Glutamatergic neuron (in vitro differentiated cells): ENCODE data around the gene WFDC10A. TPM values are rescaled to one million over a fixed set of nuclear protein-coding genes. Genes with fewer than 3 reads are reported as not detected.
"Not testable (repeated sequence)": the region's sequence is repeated elsewhere in the genome, so short reads cannot be mapped to it uniquely, and the experiment has no call there.

Experiments used
- DNase-seq: peaks from one replicate; pipeline ENCODE4 v3.0.0; 2022
- H3K27ac Mint-ChIP-seq: one replicate; pipeline ENCODE4 v1.8.0; 2020; ENCODE audit warnings: mild to moderate bottlenecking, mixed read lengths, inconsistent platforms; ENCODE audit not compliant: unreplicated experiment
- H3K27me3 Mint-ChIP-seq: one replicate; pipeline ENCODE4 v1.8.0; 2020; ENCODE audit warnings: mild to moderate bottlenecking, moderate library complexity, mixed read lengths, inconsistent platforms; ENCODE audit not compliant: unreplicated experiment
- H3K36me3 Mint-ChIP-seq: one replicate; pipeline ENCODE4 v1.8.0; 2020; ENCODE audit warnings: mild to moderate bottlenecking, mixed read lengths, inconsistent platforms; ENCODE audit not compliant: unreplicated experiment
- H3K4me1 Mint-ChIP-seq: one replicate; pipeline ENCODE4 v1.8.0; 2020; ENCODE audit warnings: mild to moderate bottlenecking, low read depth, mixed read lengths, inconsistent platforms; ENCODE audit not compliant: unreplicated experiment
- H3K4me3 Mint-ChIP-seq: one replicate; pipeline ENCODE4 v1.8.0; 2020; ENCODE audit warnings: mild to moderate bottlenecking, mixed read lengths, inconsistent platforms; ENCODE audit not compliant: unreplicated experiment
- H3K9me3 Mint-ChIP-seq: one replicate; pipeline ENCODE4 v1.8.0; 2020; ENCODE audit warnings: mild to moderate bottlenecking, moderate library complexity, mixed read lengths, inconsistent platforms; ENCODE audit not compliant: unreplicated experiment
- CTCF ChIP-seq: fragments of 200-600 bp; sonication (generic); IDR thresholded peaks from one replicate; pipeline ENCODE4 v1.5.0; 2021; ENCODE audit not compliant: partially characterized antibody, unreplicated experiment
- total RNA-seq: library from RNA; stranded (reverse); fragmentation: NEBNext Ultra II Directional; extraction: Animal tissue kit (Norgen Biotek cat#: 25700); gene quantifications from one replicate; pipeline ENCODE4 v1.2.1, GENCODE V29; 2021; ENCODE audit not compliant: unreplicated experiment

The WFDC10A gene
- total RNA-seq, 1 donor from 2014 or later, result not detected

- no peak for DNase-seq
- Mint-ChIP-seq H3K27ac (no peak overlapping the region), H3K4me1 (no peaks in the 10 kb centered on the region), H3K27me3 (no peaks in the 10 kb centered on the region), H3K4me3 (no peak overlapping the region), H3K9me3 (no peaks in the 10 kb centered on the region), H3K36me3 (peaks cover 4% of the 10 kb centered on the region)
- no peak for TF ChIP-seq CTCF
Observed at GRCh38 chr20:45646875-45647274, 17.3 kb downstream of the WFDC10A start.

GRCh38 chr20:45647441-45648050, 18.0 kb downstream of the WFDC10A start:
- peaks cover 4% of the 10 kb centered on the region for H3K36me3 Mint-ChIP-seq
- no peak overlapping the region for H3K27ac Mint-ChIP-seq
- TF ChIP-seq CTCF, result no peak
- DNase-seq, result no peak
- no peak overlapping the region for H3K4me3 Mint-ChIP-seq
- no peaks in the 10 kb centered on the region for H3K4me1 Mint-ChIP-seq
- no peaks in the 10 kb centered on the region for H3K27me3 Mint-ChIP-seq
- H3K9me3 Mint-ChIP-seq, result no peaks in the 10 kb centered on the region

GRCh38 chr20:45649312-45649863, 19.8 kb downstream of the WFDC10A start:
- Mint-ChIP-seq H3K27me3 (no peaks in the 10 kb centered on the region), H3K9me3 (no peaks in the 10 kb centered on the region), H3K4me3 (no peak overlapping the region), H3K36me3 (peaks cover 4% of the 10 kb centered on the region), H3K4me1 (no peaks in the 10 kb centered on the region), H3K27ac (no peak overlapping the region)
- no peak for TF ChIP-seq CTCF
- no peak for DNase-seq

GRCh38 chr20:45651726-45652125, 22.2 kb downstream of the WFDC10A start:
- not testable (repeated sequence) for H3K27ac Mint-ChIP-seq, H3K4me3 Mint-ChIP-seq, H3K9me3 Mint-ChIP-seq, DNase-seq, H3K4me1 Mint-ChIP-seq, H3K36me3 Mint-ChIP-seq, H3K27me3 Mint-ChIP-seq

- H3K36me3 Mint-ChIP-seq, H3K4me3 Mint-ChIP-seq, H3K27ac Mint-ChIP-seq, H3K9me3 Mint-ChIP-seq, H3K4me1 Mint-ChIP-seq, DNase-seq, H3K27me3 Mint-ChIP-seq: not testable (repeated sequence)
Observed at GRCh38 chr20:45657038-45657437, 27.5 kb downstream of the WFDC10A start.

GRCh38 chr20:45670139-45670538, 40.6 kb downstream of the WFDC10A start, which contains the start of gene WFDC11:
Gene WFDC11 (minus strand): TSS chr20:45670239. CDS start chr20:45650600, 19,639 bp downstream.
- no peaks in the 10 kb centered on the region for H3K4me1 Mint-ChIP-seq
- no peak within 1 kb of the TSS for H3K27ac Mint-ChIP-seq
- H3K9me3 Mint-ChIP-seq, result no peaks in the 10 kb centered on the region
- no peak for TF ChIP-seq CTCF
- H3K27me3 Mint-ChIP-seq, result peaks cover 2% of the 10 kb centered on the region
- H3K36me3 Mint-ChIP-seq, result no peaks in the 10 kb centered on the region
- DNase-seq, result no peak
- H3K4me3 Mint-ChIP-seq, result no peak within 1 kb of the TSS
